ENCODE measurements around the gene PPP1R13B.
"Not testable (repeated sequence)": the region's sequence is repeated elsewhere in the genome, so short reads cannot be mapped to it uniquely, and the experiment has no call there.

PPP1R13B gene

DNA sequence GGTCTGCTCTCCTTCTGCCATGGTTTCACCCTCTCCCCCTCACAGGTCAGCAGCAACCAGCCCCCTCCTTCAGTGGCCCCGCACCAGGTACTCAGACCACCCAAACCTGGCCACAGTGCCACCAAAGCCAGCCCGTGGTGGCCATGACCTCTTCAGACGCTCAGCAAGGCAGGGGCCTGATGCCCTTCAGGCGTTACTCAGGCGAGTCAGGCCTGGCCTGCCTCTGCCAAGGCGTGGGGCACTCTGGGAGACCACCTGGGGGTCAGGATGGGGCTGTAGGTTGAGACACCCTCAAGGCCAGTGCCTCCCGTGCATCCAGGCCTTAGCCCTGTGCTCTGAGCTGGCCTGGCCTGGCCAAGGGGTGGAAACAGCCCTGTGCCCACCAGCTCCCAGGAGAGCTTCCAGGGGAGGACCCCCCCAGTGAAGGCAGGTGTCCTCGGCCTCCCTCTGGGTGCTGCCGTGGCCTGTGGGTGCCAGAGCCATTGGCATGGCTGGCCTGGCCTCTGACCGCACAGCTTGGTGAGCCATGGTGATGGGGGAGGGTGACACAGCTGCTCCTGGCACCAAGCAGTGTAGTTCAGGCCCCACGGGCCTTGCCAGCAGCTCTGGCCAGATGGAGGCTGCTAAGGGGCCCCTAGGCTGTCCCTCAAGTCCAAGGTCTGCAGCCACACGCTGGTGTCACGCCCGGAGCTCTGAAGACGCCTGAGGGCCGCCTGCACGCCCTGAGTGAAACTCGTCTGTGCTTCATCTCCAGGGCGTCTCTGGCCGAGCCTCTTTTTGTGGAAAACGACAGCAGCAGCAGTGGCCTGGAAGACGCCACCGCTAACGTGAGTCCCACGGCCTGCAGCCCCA is 147.2 kb downstream of the PPP1R13B start:
- DNase-seq (ENCODE audit: low spot score): no peak

DNA sequence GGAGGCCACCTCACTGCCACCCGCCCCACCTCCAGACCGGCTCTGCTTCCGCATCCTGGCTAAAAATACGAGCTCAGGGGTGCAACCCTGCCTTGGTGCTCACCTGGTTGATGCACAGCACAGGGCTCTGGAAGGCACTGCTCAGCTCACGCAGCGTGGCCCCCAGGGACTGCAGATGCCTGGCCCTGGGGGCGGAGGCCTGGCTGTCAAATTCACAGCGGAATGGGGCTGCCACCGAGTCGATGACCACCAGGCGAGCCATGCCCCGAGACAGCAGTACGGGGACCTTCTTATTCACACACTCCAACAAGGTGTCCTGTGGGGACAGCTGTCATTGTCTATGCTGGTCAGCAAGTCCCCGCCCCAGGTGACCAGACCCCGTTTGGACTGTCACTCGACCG is 148.1 kb downstream of the PPP1R13B start:
- DNase-seq (ENCODE audit: low spot score): no peak

DNA sequence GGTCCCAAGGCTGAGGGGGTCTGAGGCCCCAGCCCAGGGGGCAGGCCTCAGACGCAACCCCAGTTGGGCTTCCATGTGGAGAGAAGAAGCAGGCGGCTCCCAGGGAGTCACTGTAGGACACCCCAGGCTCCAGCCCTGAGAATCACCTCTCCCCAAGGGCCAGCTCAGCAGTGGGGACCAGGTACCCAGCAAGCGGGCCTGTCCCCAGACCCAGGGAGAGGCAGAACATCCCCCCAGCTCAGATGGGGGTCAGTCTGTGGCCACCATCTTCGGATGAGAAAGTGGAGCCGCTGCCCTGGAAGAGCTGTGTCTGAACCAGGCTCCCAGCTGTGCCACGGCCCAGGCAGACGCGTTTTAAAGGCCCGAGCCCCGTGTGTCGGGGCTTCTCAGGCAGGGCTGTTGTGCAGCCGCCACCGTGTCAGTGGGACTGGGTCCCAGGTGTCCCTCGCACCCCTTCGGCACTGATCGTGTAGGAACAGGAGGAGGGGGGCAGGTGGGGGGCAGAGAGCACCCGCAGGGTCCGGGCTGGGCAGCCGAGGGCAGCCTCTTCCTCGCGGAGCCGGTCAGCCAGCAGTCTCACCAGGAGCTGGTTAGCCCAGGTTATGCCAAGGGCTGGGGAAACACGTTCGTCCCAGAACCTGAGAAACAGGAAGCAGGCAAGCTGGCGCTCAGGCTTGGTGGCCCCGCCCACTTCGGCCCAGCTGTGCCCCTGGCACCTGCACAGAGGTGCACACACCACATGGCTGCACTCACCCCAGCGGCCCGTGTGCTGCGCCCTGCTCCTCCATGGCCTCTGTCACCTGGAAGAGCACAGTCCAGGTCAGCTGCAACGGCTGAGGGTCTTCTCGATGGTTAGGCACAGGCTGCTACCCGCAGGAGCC is 148.8 kb downstream of the PPP1R13B start:
- no peak for DNase-seq (ENCODE audit: low spot score)

DNA sequence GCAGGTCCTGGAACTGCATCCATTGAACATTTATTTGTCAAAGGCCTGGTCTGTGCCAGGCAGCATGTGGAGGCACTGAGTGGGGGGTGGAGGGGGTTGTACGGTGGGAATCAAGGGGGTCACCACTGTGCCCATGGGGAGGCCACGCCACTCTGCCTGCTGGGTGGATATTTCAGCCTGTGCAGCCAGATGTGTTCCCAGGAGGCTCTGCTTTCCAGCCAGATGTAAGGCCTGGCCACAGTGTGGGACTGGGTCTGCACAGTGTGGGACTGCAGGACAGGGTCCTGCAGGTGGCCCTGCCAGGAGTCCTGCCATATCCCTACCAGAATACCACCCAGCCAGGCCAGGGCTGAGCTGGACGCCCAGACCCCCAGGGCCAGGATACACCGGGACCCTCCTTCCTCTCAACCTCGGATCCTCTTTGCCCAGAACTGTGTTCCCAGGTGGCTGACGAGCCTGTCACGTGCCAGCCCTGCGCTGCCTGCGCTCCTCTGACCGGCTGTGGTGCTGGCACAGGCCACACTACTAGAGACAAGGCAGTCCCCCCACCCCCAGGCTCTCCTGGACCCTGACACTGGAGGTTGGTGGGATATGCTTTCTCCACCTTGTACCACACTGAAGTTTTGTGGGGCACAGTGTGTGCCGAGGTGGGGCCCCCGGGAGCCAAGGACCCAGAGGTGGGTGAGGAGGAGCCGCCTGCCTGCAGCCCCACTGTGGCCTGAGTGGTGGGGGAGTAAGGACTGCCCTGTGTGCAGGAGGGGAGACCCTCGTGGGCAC is 149.6 kb downstream of the PPP1R13B start:
- DNase-seq (ENCODE audit: low spot score): no peak

DNA sequence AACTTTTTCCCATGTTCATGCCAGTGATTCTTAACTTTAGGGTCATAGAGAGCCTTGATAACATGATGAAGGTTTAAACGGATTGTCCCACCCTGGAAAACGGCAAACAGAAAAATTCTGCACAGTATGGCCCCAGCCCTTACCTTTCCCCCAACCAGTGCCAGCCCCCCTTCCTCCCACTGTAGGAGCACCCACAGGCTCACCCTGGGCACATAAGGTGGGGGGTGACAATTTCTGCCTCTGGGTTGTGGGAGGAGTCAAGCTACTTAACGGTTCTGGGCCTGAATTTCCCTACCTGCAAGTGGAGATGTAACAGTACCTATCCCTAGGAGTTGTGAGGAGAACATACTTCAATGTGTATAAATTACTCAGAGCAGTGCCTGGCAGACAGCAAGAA is 150.2 kb downstream of the PPP1R13B start:
- DNase-seq (ENCODE audit: low spot score): no peak

DNA sequence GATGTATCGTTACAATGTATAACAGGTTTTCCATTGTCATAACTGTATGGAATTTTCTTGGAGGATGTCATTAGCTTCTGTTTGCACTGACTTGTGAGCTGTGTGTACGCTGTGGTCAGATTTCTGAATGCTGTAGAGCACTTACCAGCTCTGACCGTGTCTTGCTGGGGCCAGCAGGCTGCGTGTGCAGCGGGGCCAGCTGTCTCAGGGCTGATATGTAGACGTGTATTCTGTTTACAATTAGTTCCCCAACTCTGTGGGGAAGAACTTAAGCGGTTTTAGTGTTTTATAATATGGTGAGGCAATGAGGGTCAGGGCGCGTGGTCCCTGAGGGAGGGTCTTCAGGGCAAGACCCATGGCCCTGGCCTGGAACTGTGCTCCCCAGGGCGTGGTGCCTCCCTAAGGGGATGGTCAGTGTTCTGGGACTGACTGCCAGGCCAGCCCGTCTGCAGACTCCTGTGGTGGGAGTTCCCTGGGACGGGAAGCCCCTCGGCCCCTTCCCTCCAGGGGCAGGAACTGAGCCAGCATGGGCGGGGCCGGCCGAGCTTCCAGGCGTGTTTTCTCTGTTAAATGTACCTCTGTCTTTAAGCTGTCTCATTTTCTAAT is 150.8 kb downstream of the PPP1R13B start:
- DNase-seq (ENCODE audit: low spot score): no peak

DNA sequence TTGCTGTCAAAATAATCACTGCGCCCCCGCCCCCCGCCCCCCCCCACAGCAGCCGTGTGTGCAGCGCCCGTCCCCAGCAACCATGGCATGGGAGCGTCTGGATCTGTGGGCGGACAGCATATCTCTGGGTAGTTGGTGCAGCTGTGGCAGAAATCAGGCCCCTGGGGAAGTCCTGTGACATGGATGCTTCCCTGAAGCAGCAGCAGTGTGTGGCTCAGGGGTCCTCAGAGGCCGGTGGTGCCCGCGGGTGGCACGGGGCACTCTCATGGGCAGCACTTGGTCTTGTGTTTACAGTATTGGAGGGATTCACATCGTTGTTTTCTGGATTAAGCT is 151.3 kb downstream of the PPP1R13B start:
- DNase-seq (ENCODE audit: low spot score): no peak

DNA sequence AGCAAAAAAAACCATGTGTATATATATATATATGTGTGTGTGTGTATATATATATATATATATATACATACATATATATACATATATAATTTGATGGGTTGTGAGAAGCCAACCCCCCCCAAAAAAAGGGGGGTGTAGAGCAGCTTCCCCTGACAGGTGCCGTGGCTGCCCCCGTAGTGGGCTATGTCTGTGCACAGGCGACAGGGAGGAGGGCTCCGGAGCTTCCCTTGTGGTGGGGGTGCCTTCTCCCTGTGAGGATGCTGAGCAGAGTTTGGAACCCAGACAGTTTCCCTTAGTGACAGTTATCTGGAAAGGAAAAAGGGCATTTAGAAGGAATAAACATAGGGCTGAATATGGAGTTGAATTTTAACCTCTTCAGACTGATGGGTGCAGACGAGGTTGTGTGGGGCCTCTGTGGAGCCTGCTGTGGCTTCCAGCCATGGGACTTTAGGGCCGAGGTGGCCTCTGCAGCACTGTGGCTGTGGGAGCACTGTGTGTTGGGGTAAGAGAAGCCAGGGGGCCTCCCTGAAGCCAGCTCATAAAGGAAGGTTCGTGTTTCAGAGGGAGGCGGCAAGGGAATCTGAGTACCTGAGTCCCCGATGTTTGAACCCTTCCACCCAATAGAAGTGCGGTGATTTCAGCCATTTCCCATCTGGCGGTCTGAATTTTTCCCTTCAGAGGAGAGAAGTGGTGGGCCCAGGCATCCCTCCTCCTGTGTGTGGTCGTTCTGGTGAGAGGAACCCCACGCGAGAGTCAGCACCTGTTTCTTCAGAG is 151.9 kb downstream of the PPP1R13B start:
- DNase-seq (ENCODE audit: low spot score): no peak

DNA sequence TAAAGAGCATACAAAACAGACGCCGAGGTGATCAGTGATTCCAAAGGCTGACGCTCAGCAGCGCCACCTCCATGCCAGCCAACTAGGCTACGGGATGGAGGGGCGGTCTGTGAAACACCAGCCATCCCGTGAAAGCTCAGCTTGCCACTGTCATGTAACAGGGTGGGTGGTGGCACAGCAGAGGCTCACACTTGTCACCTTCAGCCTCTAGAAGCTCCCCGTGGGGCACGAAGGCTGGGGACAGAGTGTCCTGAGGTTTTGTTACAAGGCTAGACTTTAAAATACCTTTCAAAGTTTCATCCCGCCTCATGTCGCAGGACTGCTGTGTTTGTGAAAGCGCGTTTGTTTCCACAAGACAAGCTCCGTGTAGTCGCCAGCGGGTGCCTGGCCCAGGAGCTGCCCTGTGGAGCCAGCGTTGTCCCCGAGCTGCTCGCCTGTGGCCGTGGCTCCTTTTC is 152.8 kb downstream of the PPP1R13B start:
- DNase-seq (ENCODE audit: low spot score): no peak

DNA sequence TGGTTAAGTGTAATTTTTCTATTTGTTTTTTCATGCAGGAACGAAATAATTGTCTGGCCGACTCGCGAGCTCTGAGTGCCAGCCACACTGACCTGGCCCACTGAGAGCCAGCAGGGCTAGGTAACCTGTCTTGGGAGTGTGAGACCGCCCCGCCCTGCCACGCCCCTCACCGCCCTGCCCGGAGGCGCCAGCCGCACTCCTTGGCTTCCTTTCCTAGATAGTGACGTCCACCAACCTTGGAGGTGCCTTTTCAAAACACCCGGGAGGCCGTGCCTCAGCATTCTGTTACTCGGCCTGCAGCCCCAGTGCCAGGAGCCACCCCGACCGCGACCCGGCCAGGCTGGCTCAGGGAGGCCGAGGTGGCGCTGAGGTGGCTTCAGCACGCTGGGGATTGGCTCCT is 153.9 kb downstream of the PPP1R13B start:
- no peak for DNase-seq (ENCODE audit: low spot score)

DNA sequence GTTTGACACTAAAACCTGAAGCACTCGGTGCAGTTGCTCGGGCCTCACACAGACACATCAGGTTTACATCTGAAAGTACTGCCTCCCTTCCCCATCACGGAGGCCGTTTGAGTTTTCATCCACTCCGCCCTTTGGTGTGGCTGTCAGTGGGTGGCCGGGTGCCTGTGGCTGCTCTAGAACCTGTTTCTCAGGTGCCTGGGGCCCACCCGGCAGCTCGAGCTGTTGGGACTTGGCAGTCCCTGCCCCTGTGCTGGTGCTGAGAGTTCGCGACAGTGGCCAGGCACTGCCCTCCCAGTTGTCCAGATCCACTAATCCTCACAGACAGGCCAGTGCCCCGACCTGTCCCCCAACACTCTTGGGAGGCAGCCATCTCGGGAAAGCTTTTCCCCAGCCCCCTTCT is 154.5 kb downstream of the PPP1R13B start:
- DNase-seq (ENCODE audit: low spot score): no peak

DNA sequence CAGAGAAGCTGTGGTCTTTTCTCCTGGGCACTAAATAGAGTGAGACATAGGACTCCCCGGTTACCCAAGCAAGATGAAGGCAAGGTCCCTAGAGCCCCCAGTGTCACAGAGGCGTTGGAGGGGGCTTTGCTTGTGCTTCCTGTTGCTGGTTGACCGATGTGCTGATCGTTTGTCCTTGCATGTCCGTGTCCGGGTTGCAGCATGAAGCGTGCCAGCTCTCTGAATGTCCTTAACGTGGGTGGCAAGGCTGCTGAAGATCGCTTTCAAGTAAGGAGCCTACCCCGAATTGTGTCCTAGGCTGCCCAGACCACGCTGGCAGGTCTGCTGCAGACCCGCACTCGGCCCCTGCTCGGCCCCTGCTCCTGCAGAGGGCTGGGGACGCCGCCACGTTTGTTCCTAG is 155.2 kb downstream of the PPP1R13B start:
- DNase-seq (ENCODE audit: low spot score): no peak

DNA sequence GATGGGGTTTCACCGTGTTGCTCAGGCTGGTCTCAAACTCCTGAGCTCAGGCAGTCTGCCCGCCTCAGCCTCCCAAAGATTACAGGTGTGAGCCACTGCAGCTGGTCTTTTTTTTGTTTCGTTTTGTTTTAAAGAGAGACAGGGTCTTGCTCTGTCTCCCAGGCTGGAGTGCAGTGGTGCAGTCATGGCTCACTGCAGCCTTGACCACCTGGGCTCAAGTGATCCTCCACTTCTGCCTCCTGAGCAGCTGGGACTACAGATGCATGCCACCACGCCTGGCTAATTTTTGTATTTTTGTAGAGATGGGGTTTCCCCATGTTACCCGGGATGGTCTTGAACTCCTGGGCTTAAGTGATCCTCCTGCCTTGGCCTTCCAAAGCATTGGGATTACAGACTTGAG is 155.7 kb downstream of the PPP1R13B start:
- DNase-seq (ENCODE audit: low spot score): not testable (repeated sequence)

DNA sequence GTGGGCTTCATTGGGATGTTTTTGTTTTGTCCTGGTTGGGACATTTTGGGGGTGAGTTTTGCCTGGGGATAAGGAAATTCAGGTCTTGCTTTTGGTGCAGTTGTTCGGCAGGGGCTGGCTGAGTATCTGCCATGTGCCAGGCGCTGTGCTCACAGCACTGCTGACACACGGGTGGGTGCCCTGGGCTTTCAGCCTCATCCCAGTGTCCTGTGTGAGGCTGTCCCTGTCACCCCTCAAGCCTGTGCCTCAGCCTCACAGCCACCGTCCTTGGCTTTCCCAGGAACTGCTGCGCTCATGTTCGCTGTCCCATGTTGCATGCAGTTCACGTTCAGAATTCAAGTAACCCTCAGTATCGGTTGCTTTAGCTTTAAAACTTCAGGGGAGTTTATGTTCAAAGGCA is 157.0 kb downstream of the PPP1R13B start:
- no peak for DNase-seq (ENCODE audit: low spot score)

DNA sequence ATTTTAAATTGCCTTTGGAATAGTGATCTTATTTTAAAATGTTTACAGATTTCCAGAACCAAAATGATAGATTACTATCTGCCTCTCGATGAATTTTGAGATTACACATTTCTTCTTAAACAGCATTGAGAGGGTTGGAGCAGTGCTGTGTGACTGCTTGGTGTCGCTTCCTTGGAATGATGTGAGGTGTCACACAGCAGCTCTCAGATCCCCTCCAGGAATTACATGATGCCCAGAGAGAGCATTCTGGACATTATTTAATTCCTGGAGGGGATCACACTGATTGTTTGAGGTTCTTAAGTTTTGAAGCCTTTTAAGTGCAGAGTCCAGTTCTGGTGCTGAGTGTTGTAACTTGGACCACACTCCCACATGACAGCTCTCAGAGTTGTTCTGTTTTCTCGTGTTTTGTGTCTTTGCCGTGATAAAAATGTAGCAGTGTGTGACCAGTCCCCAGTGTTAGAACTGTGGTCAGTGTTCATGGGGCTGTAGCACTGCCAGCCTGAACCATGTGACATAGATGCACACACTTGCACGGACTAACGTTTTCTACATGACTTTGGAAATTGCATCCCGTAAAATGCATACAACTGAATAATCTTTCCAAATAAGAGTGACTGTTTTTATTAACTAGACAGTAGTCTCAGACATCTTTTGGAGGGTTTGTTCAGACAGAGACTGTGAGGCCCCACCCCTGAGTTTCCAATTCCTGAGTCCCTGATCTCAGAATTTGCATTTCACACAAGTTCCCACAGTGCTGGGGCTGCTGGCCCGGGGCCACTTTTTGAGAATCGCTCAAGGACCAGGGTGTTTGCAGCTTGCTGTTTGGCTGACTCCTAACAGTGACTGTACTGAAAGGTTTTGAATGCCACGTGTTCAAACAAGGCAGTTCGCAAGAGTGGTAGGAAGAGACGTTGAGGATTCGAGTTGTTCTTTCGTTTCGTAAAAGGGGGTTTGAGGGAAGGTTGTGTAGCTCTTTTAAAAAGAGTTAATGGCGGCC is 158.2 kb downstream of the PPP1R13B start:
- no peak for DNase-seq (ENCODE audit: low spot score)

DNA sequence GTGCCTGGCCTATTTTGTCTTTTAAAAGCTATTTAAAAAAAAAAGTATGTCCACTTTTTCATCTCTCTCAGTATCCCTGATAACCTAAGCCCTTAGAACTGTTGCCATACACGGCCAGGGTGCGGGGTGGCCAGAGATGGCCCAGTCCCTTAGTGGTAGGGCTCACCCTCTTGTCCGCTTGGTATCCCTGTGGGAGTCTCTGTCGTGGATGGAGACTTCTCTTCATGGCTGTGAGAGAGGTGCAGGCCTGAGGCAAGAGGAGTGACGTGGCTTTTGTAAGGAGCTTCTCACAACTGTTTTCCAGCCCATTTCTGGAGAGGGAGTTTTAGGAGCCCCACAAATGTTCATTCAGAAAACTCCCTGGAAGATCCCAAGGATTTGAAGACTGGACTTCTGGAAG is 158.9 kb downstream of the PPP1R13B start:
- no peak for DNase-seq (ENCODE audit: low spot score)

DNA sequence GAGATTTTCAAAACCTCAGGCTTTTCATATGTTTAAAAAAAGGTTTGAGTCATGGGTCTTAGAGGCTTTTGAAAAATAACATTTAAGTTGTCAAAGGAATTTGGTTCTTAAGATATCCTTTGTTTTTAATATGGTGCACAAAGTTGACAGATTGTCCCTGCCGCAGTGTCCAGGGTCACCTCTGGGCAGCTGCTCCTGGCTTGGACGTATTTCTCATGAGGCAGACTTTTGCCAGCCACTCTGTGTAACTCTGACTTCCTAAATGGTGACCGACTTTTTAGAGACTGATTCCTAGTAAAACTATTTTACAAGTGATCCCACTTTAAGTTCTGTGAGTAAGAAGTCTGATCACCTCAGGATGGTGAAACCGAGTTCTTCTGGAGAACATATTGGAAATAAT is 159.7 kb downstream of the PPP1R13B start:
- DNase-seq (ENCODE audit: low spot score): no peak

DNA sequence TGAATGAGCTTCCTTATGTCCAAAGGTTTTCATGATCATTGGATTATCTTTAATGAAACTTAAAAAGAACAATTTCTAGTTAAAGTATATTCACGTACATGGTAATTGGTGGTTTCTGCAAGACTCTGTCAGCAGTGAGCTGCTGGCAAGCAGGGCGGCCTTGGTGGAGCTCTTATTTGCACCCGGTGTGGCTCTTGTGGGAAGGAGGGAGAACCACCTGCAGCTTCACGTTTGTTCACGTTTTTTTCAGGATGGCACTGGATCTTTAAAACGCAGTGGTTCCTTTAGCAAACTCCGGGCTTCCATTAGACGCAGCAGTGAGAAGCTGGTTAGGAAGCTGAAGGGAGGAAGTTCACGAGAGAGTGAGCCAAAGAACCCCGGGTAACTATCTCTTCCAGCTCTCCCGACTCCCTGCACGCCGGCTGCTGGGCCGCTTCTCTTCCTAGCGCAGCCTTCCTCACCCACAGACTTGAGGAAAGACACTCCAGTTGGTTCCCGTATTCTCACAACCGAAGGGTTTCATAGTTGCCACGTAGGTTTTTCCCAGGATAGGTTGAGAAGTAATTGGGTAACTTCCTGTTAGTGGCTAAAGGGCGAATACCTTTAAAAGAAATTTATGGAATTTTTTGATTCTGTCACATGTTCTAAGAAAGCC is 160.4 kb downstream of the PPP1R13B start:
- no peak for DNase-seq (ENCODE audit: low spot score)
